Nucleus accumbens (tissue), 56 donors: Measurements from ENCODE around the gene EXOC6B.
"Not testable (repeated sequence)": the region's sequence is repeated elsewhere in the genome, so short reads cannot be mapped to it uniquely, and the experiment has no call there.

ENCODE experiments used
- DNase-seq, 56 donors: peaks; one replicate each; lab custom pipeline; 2025; lab: John Stamatoyannopoulos, UW

EXOC6B gene

DNA sequence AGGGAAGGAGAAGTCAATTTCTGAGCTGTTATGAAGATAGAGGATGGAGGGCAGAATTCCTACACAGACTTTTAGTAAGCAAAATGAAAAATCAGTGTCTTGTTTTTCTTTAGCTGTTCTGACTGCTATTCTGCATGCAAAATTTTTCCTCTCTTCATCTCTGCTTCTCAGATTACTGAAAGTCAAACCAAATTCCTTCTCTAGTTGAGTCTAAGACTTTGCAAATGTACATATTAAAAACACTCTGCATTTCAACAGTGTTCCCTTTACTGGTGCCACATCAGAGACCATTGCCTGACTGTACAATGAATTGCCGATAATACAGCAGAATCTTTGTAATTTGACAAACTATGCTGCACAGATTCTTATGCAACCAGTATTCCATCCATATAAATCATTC, 198.8 kb downstream of the EXOC6B start:
- no peak for DNase-seq

DNA sequence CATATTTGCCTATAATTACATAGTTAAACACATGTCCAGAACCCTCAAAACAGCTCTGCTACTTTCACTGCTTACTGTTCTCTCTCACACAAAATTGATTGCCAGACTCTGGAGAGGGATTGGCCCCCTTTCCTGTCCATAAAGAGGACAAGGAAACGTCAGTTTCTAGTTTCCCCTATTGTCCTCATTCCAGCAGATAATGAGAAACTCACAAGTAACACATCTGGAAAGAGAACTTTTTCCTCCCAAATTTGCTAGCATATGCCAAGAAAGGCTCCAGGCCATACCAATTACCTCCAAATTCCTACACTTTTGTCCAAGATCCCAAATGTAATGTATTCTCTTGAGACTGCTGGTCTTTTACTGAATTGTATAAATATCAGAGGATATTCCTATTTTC, 200.5 kb downstream of the EXOC6B start:
- no peak for DNase-seq

DNA sequence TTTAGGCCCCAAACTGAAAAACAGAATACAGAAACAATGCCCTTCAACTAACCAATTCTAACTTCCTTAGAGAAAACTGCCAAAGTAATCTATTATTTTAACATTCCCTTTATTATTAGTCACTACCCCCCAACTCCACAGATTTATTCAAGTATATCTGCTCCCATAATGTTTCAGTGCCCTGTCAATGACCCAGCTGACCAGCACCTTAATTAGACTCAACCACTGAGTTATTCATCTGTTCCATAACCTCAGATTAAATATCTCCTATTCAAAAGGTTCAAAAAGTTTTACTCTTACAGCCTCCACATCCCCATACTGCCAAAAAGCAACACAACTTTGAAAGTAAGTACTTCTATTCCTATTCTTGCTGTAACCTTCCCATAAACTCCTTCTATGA, 202.4 kb downstream of the EXOC6B start:
- no peak for DNase-seq

DNA sequence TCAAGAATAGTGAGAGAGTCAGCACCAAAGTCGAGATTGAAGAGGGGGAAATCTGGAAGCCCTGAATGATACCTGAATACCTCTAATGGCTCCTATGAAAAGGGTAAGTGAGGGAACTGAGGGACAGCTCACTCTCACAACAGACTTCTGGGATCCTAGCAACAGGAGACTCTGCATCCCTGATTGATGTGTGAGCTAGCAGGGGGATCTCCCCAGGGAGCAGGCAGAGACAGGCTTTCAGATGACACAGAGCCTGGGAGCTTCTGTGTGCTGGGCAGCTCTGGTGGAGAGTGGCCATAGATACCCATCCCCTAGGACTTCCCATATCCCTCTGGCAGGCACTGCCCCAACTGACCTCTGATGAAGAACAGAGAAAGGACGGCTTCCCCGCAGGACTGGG, 206.2 kb downstream of the EXOC6B start:
- DNase-seq, result no peak

DNA sequence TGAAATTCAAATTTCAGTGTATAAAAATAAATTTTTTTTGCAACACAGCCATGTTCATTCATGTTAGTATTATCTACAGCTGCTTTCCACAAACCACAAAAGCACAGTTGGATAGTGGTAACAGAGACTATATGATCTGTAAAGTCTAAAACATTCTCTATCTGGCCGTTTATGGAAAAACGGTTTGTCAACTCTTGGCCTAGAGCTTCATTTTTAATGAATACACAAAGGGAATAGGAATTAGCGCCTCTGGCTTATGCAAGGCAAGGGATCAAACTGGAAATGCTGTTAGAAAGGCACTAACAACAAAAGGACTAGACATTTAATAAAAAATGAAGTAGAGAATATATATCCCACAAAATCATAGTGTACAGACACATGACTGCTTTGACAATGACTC, 211.9 kb downstream of the EXOC6B start:
- DNase-seq, result no peak

DNA sequence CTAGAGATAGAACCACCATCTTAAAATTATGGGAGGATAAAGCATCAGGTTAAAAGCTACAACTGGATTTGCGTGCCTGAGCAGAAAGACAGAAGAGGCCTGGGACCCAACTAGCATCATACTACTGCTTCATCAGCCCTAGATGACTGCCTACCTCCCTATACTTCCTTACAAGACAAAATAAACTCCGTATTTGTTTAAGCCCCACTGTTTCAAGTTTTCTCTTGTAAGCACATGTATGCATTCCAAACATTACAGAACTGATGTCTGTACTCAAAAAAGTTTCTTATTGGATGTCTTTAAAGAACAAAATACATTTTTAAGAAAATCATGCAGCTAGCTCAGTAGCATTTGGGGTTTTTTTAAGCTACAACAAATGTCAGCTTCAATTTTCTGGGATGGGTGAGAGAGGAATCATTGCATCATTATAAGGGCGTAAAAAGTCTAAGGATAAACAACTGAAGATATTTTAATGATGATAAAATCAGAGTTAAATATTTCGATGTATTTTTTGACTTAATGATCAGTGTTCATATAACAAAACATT, 213.1 kb downstream of the EXOC6B start:
- DNase-seq, result no peak

DNA sequence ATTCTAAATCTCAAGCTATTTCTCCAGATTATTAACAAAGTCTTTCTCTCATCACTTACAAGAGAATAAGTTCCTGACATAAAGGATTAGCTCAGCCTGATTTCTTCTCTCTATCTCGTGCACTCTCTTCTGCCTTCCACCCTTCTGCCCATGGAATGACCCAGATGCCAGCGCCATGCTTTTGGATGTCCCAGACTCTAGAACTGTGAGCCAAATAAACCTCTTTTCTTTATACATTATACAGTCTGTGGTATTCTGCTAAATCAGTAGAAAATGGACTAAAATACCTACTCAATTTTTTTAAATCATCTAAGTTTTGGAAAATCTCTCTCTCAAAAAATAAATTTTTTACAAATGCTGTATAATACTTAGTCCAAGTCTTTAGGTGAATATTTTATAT, 218.6 kb downstream of the EXOC6B start:
- DNase-seq, result no peak

DNA sequence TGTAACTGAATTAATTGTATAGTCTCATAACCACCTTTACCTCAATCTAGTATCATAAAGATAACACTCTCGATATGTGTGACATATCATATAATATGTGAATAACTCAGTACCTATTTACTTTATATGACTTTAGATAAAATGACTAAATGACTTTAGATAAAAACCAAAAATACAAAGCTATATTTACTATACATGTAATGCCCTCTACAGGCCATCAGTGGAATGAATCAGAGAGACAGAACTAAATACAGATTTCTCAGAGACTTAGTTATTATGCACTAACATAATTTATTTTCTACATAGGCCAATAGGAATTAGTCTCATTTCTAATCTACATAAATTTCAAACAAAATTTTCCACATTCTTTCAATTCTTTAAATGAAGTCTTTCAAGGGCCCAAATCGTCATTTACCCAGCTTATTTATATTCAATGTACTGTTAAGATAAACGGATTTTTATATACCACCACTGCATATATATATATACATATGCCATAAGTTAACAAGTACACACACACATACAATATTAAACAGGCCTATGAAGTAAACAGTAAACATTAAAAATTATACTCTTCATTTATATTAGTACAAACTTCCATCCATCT, 219.9 kb downstream of the EXOC6B start:
- no peak for DNase-seq

DNA sequence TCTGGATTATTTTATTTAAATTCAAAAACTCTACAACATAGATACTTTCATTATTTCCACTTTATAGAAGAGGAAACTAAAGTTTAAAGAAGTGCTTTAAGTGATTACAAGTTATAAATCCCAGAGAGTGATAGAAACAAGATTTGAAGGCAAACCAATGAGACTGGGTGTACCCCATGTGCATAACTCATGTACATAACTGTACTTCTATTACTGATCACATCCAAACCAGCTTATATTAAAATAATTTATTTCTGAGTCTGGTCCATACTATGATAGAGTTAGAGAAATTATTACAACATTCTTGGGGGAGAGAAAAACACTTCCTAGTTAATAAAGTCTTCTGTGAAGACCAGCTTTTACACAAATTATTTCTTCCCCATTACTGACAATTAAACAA, 221.4 kb downstream of the EXOC6B start:
- no peak for DNase-seq

DNA sequence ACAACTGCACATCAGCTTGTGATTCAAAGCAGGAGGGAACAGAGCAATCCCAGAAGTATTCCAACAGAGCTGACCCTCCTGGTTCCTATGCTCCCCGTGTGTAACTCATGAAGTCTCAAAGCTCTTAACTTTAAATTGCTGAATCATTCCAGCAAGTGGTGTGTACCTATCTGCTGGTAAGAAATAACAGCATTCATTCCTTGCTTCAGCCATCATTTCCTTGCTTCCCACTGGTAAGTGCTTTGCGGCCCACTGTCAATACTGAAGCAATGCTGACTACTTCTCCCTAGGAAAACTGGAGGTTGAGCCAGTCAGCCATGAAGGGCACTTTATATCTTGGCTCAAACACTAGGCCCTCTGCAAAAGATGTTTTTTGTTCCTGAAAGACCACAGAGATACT, 222.4 kb downstream of the EXOC6B start:
- no peak for DNase-seq

DNA sequence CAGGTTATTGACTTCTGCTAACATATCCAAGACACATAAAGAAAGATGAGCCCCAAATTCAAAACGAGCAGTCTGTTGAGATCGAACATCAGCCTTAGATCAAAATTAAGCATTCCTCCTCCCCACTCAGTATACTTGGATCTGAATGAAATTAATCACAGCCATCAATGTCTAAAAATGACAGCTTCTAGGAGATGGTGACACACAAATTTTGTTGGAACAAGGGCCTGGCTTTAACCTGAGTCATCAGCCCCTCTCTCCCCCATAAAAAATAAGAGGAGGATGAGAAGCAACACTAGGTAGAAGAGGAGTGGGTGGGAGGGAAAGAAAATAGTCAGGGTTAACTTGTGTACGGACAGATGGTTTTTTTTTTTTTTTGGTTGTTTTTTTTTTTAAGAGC, 223.1 kb downstream of the EXOC6B start:
- peak in 8 of 56 donors; percentile 1 to 38 (median 10) for DNase-seq

DNA sequence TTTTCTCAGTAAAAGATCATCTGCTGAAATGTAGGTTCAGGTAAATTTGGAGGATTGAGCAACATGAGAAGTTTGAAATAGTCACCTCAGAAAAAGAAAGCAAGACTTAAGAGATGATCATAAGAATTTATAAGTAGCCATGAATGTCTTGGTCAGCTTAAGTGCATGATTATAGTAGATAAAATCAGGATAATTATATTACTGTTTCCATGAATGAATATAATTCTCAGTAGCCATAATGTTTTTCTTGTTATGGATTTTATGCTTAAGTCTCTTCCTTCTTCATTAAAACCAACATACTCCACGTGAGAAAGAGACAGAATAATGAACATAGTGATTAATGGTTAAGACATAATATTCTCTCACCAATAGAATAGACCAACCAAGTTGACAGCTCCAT, 223.7 kb downstream of the EXOC6B start:
- no peak for DNase-seq

DNA sequence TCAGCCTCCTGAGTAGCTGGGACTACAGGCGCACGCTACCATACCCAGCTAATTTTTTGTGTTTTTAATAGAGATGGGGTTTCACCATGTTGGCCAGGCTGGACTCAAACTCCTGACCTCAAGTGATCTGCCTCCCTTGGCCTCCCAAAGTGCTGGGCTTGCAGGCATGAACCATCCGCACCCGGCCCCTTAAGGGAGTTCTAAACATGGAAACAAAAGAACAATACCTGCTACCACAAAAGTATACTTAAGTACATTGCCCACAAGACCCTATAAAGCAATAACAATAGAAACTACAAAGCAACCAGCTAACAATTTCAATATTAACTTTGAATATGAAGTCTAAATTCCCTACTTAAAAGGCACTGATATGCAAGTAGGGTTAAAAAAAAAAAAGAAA, 242.0 kb downstream of the EXOC6B start:
- not testable (repeated sequence) for DNase-seq

DNA sequence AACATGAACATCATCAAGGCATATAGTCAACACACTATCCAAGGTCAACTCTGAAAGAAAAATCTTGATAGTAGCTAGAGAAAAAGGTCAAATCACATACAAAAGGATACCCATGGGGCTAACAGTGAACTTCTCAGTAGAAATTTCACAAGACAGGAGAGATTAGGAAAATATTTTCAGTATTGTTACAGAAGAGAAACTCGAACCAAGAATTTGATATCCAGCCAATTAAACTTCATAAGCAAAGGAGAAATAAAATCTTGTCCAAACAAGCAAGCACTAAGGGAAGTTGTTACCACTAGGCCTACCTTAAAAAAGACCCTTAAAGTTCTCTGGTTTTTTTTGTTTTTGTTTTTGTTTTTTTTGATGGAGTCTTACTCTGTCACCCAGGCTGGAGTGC, 242.5 kb downstream of the EXOC6B start:
- DNase-seq, result no peak

DNA sequence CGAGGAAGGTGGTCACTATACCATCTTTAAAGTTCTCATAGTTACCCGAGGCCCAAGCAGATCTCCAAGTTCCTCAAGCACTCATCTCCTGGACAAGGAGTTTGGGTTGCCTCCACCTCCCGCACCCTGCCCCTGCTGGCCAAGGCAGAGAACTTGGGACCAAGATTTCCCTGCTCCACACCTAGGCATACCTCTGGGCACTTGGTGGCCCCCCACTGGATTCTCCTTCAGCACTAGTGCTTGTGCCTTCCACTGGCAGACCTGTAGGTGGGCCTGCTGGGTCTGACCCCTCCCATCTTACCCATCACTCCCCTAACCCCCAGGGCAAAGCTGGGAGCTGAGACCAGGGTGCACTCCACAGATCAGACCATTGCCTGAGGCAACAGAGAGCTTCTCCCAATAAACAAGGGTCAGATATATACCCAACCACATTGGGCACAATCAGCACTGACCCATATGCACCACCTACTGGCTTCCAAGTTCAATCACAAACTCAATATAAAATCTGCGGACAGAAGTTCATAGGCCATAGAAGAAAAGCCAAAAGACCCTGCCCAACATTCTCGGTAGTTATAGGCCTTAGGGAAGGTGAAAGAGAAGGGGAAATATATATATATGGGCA, 244.2 kb downstream of the EXOC6B start:
- DNase-seq, result no peak

DNA sequence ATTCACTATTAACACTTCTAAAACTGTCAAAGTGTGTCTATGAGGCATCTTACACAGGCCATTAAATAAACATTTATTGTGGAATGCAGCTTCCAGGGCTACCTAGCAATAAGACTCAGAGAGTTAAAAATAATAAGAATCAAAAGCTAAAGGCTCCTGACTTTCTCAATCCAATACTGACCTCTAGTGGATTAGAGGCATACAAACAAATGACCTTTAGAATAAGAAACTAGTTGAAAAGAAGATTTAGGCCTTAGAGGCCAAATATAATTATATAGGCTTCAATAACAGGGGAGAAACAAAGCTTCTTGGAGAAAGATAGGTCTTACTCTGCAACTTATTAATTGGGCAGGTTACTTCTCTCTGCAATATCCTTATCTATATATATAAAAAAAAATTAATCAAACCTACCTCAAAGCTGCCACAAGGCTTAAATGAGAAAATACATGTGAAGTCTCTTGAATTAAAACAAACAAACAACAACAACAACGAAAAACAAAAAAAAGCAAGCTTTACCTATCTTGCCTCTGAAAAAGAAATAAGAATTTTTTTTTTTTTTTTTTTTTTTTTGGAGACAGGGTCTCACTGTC, 246.1 kb downstream of the EXOC6B start:
- DNase-seq, result no peak

DNA sequence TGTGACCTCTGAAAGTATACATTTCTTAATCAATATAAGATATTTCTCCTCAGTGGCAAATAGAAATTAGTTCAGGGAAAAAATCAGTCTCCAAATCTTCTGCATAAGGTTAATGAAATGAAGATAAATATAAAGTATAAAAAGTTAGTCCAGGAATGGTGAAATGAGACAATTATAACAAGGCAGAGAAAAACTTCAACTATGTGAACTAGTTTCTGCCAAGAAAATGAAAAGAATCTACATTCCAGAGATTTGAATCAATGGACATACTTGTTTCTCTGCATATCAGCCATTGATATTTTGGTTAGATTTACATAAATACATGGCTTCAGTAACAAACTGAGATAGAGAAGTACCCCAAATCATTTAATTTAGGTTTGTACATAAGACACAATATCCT, 249.0 kb downstream of the EXOC6B start:
- no peak for DNase-seq

DNA sequence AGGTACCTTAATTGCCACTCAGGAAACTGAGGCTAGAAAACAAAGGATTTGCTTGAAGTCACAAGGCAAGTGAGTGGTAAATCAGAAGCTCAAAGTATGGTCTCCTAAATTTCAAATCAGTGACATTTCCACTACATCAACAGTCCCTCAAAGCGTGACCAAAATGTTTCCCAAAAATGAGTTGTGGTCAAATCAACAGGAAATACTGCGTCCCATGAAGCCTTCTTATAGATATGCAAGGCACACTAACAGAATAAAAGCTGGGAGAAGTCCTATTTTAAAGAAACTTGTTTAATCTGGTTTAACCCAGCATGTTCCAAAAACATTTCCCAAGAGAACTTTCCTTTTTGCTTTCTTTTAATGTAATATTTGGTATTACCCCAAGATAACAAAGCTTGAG, 249.4 kb downstream of the EXOC6B start:
- no peak for DNase-seq

DNA sequence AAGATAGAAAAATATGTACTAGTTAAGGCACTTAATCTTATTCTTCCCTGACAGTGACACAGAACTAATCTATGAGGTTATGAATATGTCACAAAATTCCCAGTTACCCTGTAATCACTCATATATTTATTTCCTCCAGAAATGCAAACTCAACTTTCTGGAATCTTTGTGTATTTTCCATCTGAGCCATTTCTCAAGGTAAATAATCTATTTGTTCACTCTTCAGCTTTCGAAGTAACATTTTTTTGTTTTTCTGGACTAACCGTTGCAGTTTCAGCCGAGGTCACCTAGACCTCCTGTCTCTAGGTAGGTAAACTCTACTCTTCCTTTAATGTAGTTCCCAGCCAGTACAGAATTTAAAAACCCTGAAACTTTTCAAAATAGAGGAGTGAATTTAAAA, 250.9 kb downstream of the EXOC6B start:
- no peak for DNase-seq

DNA sequence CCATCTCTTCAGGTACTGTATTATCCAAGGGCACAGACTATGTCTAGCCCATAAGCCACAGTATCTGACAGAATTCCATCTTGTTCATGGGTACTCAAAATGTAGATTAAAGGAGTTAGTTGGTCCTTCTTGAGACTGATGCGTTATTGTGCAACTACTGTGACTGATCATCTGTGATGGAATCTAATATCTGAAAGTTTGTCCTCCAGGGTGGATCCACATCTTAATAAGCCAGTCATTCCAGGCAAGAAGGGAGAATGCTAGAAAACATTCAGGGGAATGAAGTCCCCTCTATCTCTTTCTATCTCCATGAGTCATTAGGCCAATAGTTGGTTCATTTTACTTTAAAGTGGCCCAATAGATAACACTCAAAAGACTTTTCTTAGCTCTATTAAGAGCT, 252.6 kb downstream of the EXOC6B start:
- no peak for DNase-seq

DNA sequence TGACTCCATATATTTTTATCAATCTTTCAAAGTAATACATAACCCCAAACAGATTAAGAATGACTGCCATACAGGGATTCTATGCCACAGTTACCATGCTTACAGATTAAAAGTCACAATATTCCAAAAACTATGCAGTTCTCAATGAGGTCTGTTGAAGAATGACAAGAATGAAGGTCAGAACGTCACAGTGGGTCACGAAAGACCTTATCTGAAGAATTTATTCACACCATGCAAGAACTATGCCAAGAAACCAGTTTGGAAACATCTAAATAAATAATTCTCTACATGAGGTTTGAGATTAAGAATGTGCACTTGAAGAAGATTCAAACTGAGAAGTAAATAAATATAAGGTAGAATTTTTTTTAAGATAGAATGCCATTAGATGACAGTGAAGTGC, 253.3 kb downstream of the EXOC6B start:
- no peak for DNase-seq

DNA sequence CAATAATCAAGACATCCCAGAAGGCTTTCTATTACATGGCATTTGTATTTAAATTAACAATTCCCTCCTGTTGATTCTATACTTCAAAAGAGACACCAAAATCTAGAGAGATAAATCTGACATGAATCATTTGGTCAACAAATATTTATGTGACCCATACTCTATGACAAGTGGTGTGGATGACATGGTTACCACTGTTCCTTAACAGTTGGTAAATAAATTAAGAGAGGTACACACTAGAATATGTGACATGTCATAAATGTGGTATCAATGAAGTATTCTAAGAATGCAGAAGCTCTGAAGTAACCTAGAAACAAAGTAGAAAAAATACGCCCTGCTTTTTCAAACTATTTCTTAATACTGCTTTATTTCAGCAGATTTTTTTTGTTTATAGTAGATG, 255.4 kb downstream of the EXOC6B start:
- no peak for DNase-seq
